Measurements from ENCODE around the gene CNTF. TPM values are rescaled to one million over a fixed set of nuclear protein-coding genes. Genes with fewer than 3 reads are reported as not detected.

Gene CNTF
- polyA plus RNA-seq, 1 of the 3 experiments (the other 2 are of a cell fraction): 0.87 TPM

DNA sequence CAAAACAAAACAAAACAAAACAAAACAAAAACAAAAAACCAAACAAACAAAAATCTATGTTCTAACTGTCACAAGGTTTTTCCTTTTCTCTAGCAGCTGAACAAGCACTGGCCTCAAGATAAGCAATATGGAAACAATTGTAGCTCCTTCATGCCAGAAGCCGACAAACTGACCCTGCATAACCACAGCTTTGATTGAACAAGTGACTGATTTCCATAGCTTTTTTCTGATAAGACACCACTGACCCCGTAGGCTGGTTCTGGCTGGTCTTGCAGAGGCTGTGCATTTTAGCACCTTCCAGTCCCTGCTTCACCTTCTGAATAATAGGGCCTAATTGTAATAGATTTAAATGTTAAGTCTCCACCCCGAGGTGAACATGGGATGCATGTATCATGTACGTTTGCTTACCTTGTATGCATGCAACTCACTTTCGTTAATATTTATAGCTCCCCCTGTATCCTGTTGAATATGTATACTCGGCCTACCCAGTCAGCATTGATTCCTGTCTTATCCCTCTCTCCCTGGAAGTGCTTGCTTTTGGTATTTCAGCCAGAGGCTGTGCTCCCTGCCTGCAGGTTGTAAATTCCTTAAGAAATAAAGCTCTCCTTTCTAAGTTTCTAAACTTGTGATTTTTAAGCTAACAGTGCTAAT lies 49.6 kb downstream of the CNTF start:
- no peak overlapping the region for H3K4me3 ChIP-seq (ENCODE audit: low read depth in 2 of 2, low read length in 1 of 2)
- POLR2A ChIA-PET: no interaction called here
- H3K36me3 ChIP-seq (replicated peaks in 1 of 2; ENCODE audit: control insufficient read depth in 1 of 2, insufficient read depth in 2 of 2, low read length in 1 of 2): no peaks in the 10 kb centered on the region
- WGBS (ENCODE audit: low lambda C conversion rate): 25% methylated on average over 6 of the region's 6 CpGs
- no peak overlapping the region for H3K4me2 ChIP-seq
- no peaks in the 10 kb centered on the region; a peak in 1 of 4 replicates for H3K4me1 ChIP-seq (ENCODE audit: control insufficient read depth in 1 of 2, insufficient read depth in 2 of 2, low read depth in 1 of 2, low read length in 1 of 2)
- TF ChIP-seq ELF1 (IDR thresholded peaks at IDR 0.05): no peak
- TF ChIP-seq TAF1 (IDR thresholded peaks at IDR 0.05; ENCODE audit: borderline replicate concordance, low read depth, low read length): no peak
- no peak for TF ChIP-seq FOXM1 (IDR thresholded peaks at IDR 0.05; ENCODE audit: low read depth)
- no peak for TF ChIP-seq TEAD4 (IDR thresholded peaks at IDR 0.05; ENCODE audit: borderline replicate concordance, insufficient read depth)
- TF ChIP-seq, protein P1, sequence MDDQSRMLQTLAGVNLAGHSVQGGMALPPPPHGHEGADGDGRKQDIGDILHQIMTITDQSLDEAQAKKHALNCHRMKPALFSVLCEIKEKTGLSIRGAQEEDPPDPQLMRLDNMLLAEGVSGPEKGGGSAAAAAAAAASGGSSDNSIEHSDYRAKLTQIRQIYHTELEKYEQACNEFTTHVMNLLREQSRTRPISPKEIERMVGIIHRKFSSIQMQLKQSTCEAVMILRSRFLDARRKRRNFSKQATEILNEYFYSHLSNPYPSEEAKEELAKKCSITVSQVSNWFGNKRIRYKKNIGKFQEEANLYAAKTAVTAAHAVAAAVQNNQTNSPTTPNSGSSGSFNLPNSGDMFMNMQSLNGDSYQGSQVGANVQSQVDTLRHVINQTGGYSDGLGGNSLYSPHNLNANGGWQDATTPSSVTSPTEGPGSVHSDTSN (IDR thresholded peaks at IDR 0.05): no peak
- TF ChIP-seq NFIC (IDR thresholded peaks at IDR 0.05; ENCODE audit: borderline replicate concordance): no peak
- TF ChIP-seq GATA2 (CRISPR knock-in tag; IDR thresholded peaks at IDR 0.05): no peak
- no peak for TF ChIP-seq JUND (IDR thresholded peaks at IDR 0.05)
- no peak for TF ChIP-seq MEF2A (IDR thresholded peaks at IDR 0.05; ENCODE audit: borderline replicate concordance, low read depth)
- TF ChIP-seq, protein P2, sequence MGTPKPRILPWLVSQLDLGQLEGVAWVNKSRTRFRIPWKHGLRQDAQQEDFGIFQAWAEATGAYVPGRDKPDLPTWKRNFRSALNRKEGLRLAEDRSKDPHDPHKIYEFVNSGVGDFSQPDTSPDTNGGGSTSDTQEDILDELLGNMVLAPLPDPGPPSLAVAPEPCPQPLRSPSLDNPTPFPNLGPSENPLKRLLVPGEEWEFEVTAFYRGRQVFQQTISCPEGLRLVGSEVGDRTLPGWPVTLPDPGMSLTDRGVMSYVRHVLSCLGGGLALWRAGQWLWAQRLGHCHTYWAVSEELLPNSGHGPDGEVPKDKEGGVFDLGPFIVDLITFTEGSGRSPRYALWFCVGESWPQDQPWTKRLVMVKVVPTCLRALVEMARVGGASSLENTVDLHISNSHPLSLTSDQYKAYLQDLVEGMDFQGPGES (IDR thresholded peaks at IDR 0.05; ENCODE audit: low read depth, low read length): no peak
- no peak for TF ChIP-seq MXI1 (IDR thresholded peaks at IDR 0.05; ENCODE audit: low read depth, low read length)
- DNase-seq: no peak
- CTCF ChIA-PET: interaction anchor here (1.1 to 1.5 kb wide), 3 partner anchors 17 to 116 kb away, joined by 3 to 4 read pairs (median 4); no protein-coding TSS in a partner anchor
- H3K79me2 ChIP-seq (ENCODE audit: insufficient read depth): no peaks in the 10 kb centered on the region
- H3K27me3 ChIP-seq (ENCODE audit: insufficient read depth): 0 out of 2 replicates have a peak, but pooled peaks cover 4% of the 10 kb centered on the region
- H3K9ac ChIP-seq: no peak overlapping the region
- H3F3A ChIP-seq (replicated peaks; ENCODE audit: insufficient read depth): no peaks in the 10 kb centered on the region
- H3K27ac ChIP-seq (ENCODE audit: low read depth in 2 of 2, low read length in 1 of 2): no peak overlapping the region
- no peaks in the 10 kb centered on the region for H3K9me3 ChIP-seq
- H2AFZ ChIP-seq (ENCODE audit: low read depth): no peak overlapping the region
- H4K20me1 ChIP-seq (ENCODE audit: insufficient read depth): no peaks in the 10 kb centered on the region
- H3K9me2 ChIP-seq: no peaks in the 10 kb centered on the region

DNA sequence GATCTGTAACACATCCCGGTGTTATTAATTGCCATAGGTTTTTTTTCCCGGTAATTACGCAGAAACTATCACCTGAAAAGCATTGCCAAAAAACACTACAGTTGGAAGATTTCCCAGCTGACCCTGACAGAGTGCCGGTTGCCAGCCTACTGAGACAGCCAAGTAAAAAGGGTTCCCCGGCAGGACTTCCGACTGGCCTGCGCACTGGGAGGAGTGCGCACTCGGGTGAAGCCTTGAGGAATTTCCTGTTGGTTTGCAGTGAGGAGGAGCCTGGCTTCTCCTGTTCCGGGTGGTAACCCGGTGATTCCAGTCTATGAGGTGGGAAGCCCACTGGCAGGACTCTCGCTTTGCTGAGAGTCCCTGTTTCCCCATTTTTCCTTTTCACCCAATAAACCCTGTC lies 52.1 kb downstream of the CNTF start:
- CTCF ChIA-PET: interaction anchor here (0.8 to 1.6 kb wide), 7 partner anchors 14 to 107 kb away, joined by 3 to 6 read pairs (median 3); no protein-coding TSS in a partner anchor
- H3K27ac ChIP-seq (ENCODE audit: low read depth in 2 of 2, low read length in 1 of 2): no peak overlapping the region
- H3K4me3 ChIP-seq (ENCODE audit: low read depth in 2 of 2, low read length in 1 of 2): no peak overlapping the region
- H3K4me2 ChIP-seq: no peak overlapping the region
- H4K20me1 ChIP-seq (ENCODE audit: insufficient read depth): no peaks in the 10 kb centered on the region
- no peak for DNase-seq
- POLR2A ChIA-PET: no interaction called here
- no peaks in the 10 kb centered on the region; a peak in 1 of 4 replicates for H3K4me1 ChIP-seq (ENCODE audit: control insufficient read depth in 1 of 2, insufficient read depth in 2 of 2, low read depth in 1 of 2, low read length in 1 of 2)
- H3K79me2 ChIP-seq (ENCODE audit: insufficient read depth): no peaks in the 10 kb centered on the region
- no peaks in the 10 kb centered on the region for H3K36me3 ChIP-seq (replicated peaks in 1 of 2; ENCODE audit: control insufficient read depth in 1 of 2, insufficient read depth in 2 of 2, low read length in 1 of 2)
- H3K9ac ChIP-seq: no peak overlapping the region
- H3K9me3 ChIP-seq: no peaks in the 10 kb centered on the region
- peaks cover 9% of the 10 kb centered on the region; the same call in 1 of the 2 replicates for H3K27me3 ChIP-seq (ENCODE audit: insufficient read depth)
- H2AFZ ChIP-seq (ENCODE audit: low read depth): no peak overlapping the region
- 14% methylated on average over 7 of the region's 12 CpGs for WGBS (ENCODE audit: low lambda C conversion rate)
- H3F3A ChIP-seq (replicated peaks; ENCODE audit: insufficient read depth): no peaks in the 10 kb centered on the region
- TF ChIP-seq MEF2A (IDR thresholded peaks at IDR 0.05; ENCODE audit: borderline replicate concordance, low read depth): no peak
- no peak for TF ChIP-seq TEAD4 (IDR thresholded peaks at IDR 0.05; ENCODE audit: borderline replicate concordance, insufficient read depth)
- no peak for TF ChIP-seq RAD21 (IDR thresholded peaks at IDR 0.05; ENCODE audit: low read length)
- TF ChIP-seq, protein P3, sequence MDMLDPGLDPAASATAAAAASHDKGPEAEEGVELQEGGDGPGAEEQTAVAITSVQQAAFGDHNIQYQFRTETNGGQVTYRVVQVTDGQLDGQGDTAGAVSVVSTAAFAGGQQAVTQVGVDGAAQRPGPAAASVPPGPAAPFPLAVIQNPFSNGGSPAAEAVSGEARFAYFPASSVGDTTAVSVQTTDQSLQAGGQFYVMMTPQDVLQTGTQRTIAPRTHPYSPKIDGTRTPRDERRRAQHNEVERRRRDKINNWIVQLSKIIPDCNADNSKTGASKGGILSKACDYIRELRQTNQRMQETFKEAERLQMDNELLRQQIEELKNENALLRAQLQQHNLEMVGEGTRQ (IDR thresholded peaks at IDR 0.05; ENCODE audit: borderline replicate concordance, low read depth, low read length): no peak
- no peak for TF ChIP-seq RXRA (IDR thresholded peaks at IDR 0.05; ENCODE audit: borderline replicate concordance, low read depth)
- TF ChIP-seq, protein P1 (IDR thresholded peaks at IDR 0.05): no peak
- TF ChIP-seq CHD2 (IDR thresholded peaks at IDR 0.05; ENCODE audit: low read length, partially characterized antibody): no peak
- no peaks in the 10 kb centered on the region for H3K9me2 ChIP-seq

Data from SK-N-SH (cell line).